ENCODE measurements around the gene HNRNPH1. TPM values are rescaled to one million over a fixed set of nuclear protein-coding genes. Genes with fewer than 3 reads are reported as not detected.

The HNRNPH1 gene, protein sequence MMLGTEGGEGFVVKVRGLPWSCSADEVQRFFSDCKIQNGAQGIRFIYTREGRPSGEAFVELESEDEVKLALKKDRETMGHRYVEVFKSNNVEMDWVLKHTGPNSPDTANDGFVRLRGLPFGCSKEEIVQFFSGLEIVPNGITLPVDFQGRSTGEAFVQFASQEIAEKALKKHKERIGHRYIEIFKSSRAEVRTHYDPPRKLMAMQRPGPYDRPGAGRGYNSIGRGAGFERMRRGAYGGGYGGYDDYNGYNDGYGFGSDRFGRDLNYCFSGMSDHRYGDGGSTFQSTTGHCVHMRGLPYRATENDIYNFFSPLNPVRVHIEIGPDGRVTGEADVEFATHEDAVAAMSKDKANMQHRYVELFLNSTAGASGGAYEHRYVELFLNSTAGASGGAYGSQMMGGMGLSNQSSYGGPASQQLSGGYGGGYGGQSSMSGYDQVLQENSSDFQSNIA
- 509 and 722 TPM in 2 replicates for total RNA-seq

DNA sequence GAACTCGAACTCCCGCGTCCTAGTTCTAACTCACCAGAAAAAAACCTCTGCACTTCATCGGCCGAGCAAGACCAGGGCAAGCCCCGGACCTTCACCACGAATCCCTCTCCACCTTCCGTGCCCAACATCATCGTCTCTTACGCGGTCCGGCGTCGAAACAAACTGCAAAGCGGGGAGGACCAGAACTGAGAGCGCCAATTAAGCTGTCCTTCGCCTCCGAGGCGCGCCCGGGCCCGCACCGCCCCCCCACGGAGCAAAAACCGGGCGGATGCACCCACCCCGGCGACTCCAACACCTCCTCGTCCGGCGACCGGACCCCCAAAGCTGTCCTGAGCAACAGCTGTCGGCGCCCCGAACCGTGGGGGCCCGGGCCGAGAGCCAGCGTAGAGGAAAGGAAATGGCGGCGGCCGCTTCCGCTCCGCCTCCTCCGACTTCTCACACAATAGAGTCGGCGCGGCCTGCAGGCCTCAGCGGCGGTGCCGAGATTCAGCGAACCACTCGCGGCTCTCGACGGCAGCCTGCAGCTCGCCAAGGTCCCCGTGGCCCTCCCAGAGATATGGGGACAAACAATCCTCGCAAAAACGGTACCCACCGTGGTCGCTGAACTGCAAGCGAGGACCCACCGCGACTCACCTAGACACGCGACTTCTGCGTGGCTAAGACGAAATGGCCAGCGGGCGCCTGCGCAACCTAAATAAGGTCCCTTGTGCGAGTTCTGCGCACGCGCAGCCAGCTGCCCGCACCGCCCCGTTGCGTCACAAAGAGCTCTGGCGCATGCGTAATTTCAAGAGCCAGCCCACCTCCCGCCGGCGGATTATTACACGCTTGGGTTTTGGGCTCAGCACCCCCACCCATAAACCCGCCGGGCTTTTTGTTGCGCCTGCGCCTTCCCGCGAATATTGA is at the start of gene HNRNPH1:
Gene HNRNPH1 (minus strand): TSS at position 669 of the 903 bp plus-strand sequence. CDS start 538 bp downstream, at position 131.

Other genes with a start within 250 kb of the HNRNPH1 start
- gene RUFY1, start 73.1 kb downstream of the HNRNPH1 start, total RNA-seq: 46.4 and 58.1 TPM in 2 replicates
- gene CBY3, start 57.4 kb upstream of the HNRNPH1 start, total RNA-seq: not detected in 2 replicates
- 957 and 1,184 TPM in 2 replicates for gene CANX, start 75.3 kb upstream of the HNRNPH1 start, total RNA-seq
- 3.4 and 6.5 TPM in 2 replicates for gene MAML1, start 109.2 kb upstream of the HNRNPH1 start, total RNA-seq
- gene LTC4S, start 170.3 kb upstream of the HNRNPH1 start, total RNA-seq: 0.19 and 1.4 TPM in 2 replicates
- gene MGAT4B, start 183.2 kb upstream of the HNRNPH1 start, total RNA-seq: 106 and 125 TPM in 2 replicates
- 256 and 857 TPM in 2 replicates for gene SQSTM1, start 197.2 kb upstream of the HNRNPH1 start, total RNA-seq
- 11.9 and 17.2 TPM in 2 replicates for gene MRNIP, start 235.1 kb upstream of the HNRNPH1 start, total RNA-seq

All from regular cardiac myocyte (primary cell).